ENCODE measurements around the gene MTCL1.

The MTCL1 gene

GRCh38 chr18:8826971-8827370 is 121.6 kb downstream of the MTCL1 start:
- Histone ChIP-seq H3K4me3 (ENCODE audit: low read depth, low read length, poor library complexity, severe bottlenecking) (no peak overlapping the region), H3K4me1 (ENCODE audit: insufficient read depth, low read length, severe bottlenecking) (no peaks in the 10 kb centered on the region), H4K20me1 (ENCODE audit: insufficient read depth, low read length) (no peaks in the 10 kb centered on the region), H3K9ac (ENCODE audit: low read length) (no peak overlapping the region), H3K9me3 (ENCODE audit: low read length) (no peaks in the 10 kb centered on the region), H3F3A (ENCODE audit: insufficient read depth, low read length) (no peaks in the 10 kb centered on the region), H3K4me2 (ENCODE audit: low read length) (no peak overlapping the region), H2AFZ (ENCODE audit: low read length) (no peak overlapping the region), H3K79me2 (ENCODE audit: insufficient read depth, low read length) (no peaks in the 10 kb centered on the region), H3K36me3 (ENCODE audit: insufficient read depth, low read length) (peaks cover 55% of the 10 kb centered on the region), H3K27ac (ENCODE audit: low read depth, low read length, poor library complexity, severe bottlenecking) (no peak overlapping the region), H3K27me3 (ENCODE audit: insufficient read depth, low read length) (no peaks in the 10 kb centered on the region), H3K9me2 (ENCODE audit: low read depth, low read length) (no peaks in the 10 kb centered on the region)
- TF ChIP-seq EZH2 (IDR thresholded peaks at IDR 0.05; ENCODE audit: borderline replicate concordance, low read length) (no peak), CTCF (IDR thresholded peaks at IDR 0.05; ENCODE audit: low read length) (no peak)

- Histone ChIP-seq H3K4me2 (ENCODE audit: low read length) (no peak overlapping the region), H3K36me3 (ENCODE audit: insufficient read depth, low read length) (peaks cover 44% of the 10 kb centered on the region), H3K4me3 (ENCODE audit: low read depth, low read length, poor library complexity, severe bottlenecking) (no peak overlapping the region), H4K20me1 (ENCODE audit: insufficient read depth, low read length) (no peaks in the 10 kb centered on the region), H2AFZ (ENCODE audit: low read length) (no peak overlapping the region), H3K9ac (ENCODE audit: low read length) (no peak overlapping the region), H3K79me2 (ENCODE audit: insufficient read depth, low read length) (no peaks in the 10 kb centered on the region), H3K27me3 (ENCODE audit: insufficient read depth, low read length) (no peaks in the 10 kb centered on the region), H3K9me3 (ENCODE audit: low read length) (no peaks in the 10 kb centered on the region), H3K4me1 (ENCODE audit: insufficient read depth, low read length, severe bottlenecking) (no peaks in the 10 kb centered on the region), H3F3A (ENCODE audit: insufficient read depth, low read length) (no peaks in the 10 kb centered on the region), H3K27ac (ENCODE audit: low read depth, low read length, poor library complexity, severe bottlenecking) (no peak overlapping the region), H3K9me2 (ENCODE audit: low read depth, low read length) (no peaks in the 10 kb centered on the region)
- TF ChIP-seq EZH2 (IDR thresholded peaks at IDR 0.05; ENCODE audit: borderline replicate concordance, low read length) (no peak), CTCF (IDR thresholded peaks at IDR 0.05; ENCODE audit: low read length) (no peak)
Measured at GRCh38 chr18:8828300-8828699, 122.9 kb downstream of the MTCL1 start.

GRCh38 chr18:8828798-8829197 is 123.4 kb downstream of the MTCL1 start:
- no peaks in the 10 kb centered on the region for H3K4me1 ChIP-seq (ENCODE audit: insufficient read depth, low read length, severe bottlenecking)
- no peaks in the 10 kb centered on the region for H3F3A ChIP-seq (ENCODE audit: insufficient read depth, low read length)
- H3K9ac ChIP-seq (ENCODE audit: low read length), result no peak overlapping the region
- H3K9me3 ChIP-seq (ENCODE audit: low read length), result no peaks in the 10 kb centered on the region
- H3K27ac ChIP-seq (ENCODE audit: low read depth, low read length, poor library complexity, severe bottlenecking), result no peak overlapping the region
- no peaks in the 10 kb centered on the region for H3K79me2 ChIP-seq (ENCODE audit: insufficient read depth, low read length)
- TF ChIP-seq EZH2 (IDR thresholded peaks at IDR 0.05; ENCODE audit: borderline replicate concordance, low read length) (no peak), CTCF (IDR thresholded peaks at IDR 0.05; ENCODE audit: low read length) (no peak)
- H2AFZ ChIP-seq (ENCODE audit: low read length), result no peak overlapping the region
- no peaks in the 10 kb centered on the region for H3K9me2 ChIP-seq (ENCODE audit: low read depth, low read length)
- no peaks in the 10 kb centered on the region for H3K27me3 ChIP-seq (ENCODE audit: insufficient read depth, low read length)
- H3K36me3 ChIP-seq (ENCODE audit: insufficient read depth, low read length), result peaks cover 39% of the 10 kb centered on the region
- no peak overlapping the region for H3K4me2 ChIP-seq (ENCODE audit: low read length)
- no peaks in the 10 kb centered on the region for H4K20me1 ChIP-seq (ENCODE audit: insufficient read depth, low read length)
- no peak overlapping the region for H3K4me3 ChIP-seq (ENCODE audit: low read depth, low read length, poor library complexity, severe bottlenecking)
